Lower leg skin (tissue), 4 donors: ENCODE results near the gene SRSF2. TPM values are rescaled to one million over a fixed set of nuclear protein-coding genes. Genes with fewer than 3 reads are reported as not detected.

Experiments
- DNase-seq, 2 donors: peaks; one replicate each; pipeline ENCODE4 v3.0.0-alpha.2; 2019; ENCODE audit warnings: low spot score in 2 of 2
- H3K4me3 ChIP-seq: fragments of 200-600 bp; sonication (generic); 2 replicates; pipeline ENCODE4 v1.5.1; 2017; ENCODE audit warnings: mild to moderate bottlenecking, low read depth; ENCODE audit not compliant: poor library complexity, severe bottlenecking
- CTCF ChIP-seq, 3 donors: fragments of 450-650 bp; IDR thresholded peaks; one replicate each; pipeline ENCODE4 v1.5.1; 2016; ENCODE audit warnings: antibody characterized with exemption in 3 of 3, mild to moderate bottlenecking in 3 of 3, moderate library complexity in 2 of 3
- POLR2A ChIP-seq, 2 donors: fragments of 450-650 bp; IDR thresholded peaks; one replicate each; pipeline ENCODE4 v1.6.1; 2016 to 2017; ENCODE audit warnings: antibody characterized with exemption in 2 of 2, mild to moderate bottlenecking in 1 of 2, moderate library complexity in 1 of 2
- WGBS, 2 donors: methylation state at CpG; one replicate each; pipeline ENCODE4 v1.1.5; 2018; 5-methylcytosine and 5-hydroxymethylcytosine counted together
- intact Hi-C: fragments of 100-400 bp; cut with DNase I; formaldehyde crosslinking; loops from one replicate; pipeline ENCODE4 v1.15.0; 2023; ENCODE audit warnings: low total_unique reads
- microRNA counts, 2 donors: library from miRNA; unstranded; fragments of <30 nt; microRNA quantifications; one replicate each; lab custom pipeline; 2016
- microRNA-seq, 2 donors: library from miRNA; unstranded; fragments of <30 nt; microRNA quantifications; one replicate each; pipeline ENCODE4, GENCODE V29; 2016; ENCODE audit warnings: borderline replicate concordance in 2 of 2, borderline number of aligned reads in 1 of 2
- total RNA-seq, 4 donors: library from RNA; depleted of rRNA; stranded (reverse); fragments of >200 nt; gene quantifications; one replicate each; pipeline ENCODE4 v1.1.0, GENCODE V29; 2016

The SRSF2 gene
- total RNA-seq, 4 donors from 2014 or later = 179 to 260 (median 189) TPM

DNA sequence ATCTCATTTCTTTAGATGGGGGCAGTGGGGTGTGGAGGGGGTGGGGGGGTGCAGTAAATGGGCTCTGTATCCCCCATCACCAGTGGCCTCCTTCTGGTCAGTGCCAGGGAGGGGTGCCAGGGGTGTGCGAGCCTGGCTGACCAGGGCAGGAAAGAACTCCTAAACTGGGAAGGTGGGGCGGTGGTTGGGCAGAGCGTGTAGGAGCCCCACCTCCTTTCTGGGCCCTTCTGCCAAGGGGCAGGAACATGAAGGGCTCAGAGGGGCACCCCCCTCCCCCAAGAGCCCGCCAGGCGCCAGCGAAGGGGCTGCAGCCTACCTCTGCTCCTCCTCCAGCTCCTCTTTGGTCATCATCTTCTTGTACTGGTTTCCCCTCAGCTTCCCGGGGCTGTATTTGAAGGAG lies 52.4 kb downstream of the SRSF2 start:
- intact Hi-C loops = no loop called here
- 87 to 88% methylated on average over 7 of the region's 7 CpGs for WGBS, 2 donors
- no peak overlapping the region for H3K4me3 ChIP-seq
- TF ChIP-seq POLR2A (IDR thresholded peaks at IDR 0.05) (no peak), CTCF (IDR thresholded peaks at IDR 0.05) (no peak)
- no peak for DNase-seq

MicroRNAs encoded within 50 kb of the gene (microRNA counts, 767-probe panel; counts per million panel counts)
- 0 to 358 counts per million in 2 donors for microRNA hsa-miR-636 (lab: Ali Mortazavi, UCI)

Small RNAs within 50 kb of the gene (microRNA-seq; reads per million reads assigned to microRNA genes)
- 0 to 0.68 reads per million in 2 donors for gene MIR636

Other genes with a start within 250 kb of the SRSF2 start
- 10 to 100 TPM; 53.7 to 76.1 (median 62.6) TPM for gene RHBDF2, start 235.9 kb downstream of the SRSF2 start, total RNA-seq
- 10 to 100 TPM in 3 of 4 donors, 1 to 10 TPM in 1; 9.7 to 14.4 (median 10.7) TPM for gene CYGB, start 199.6 kb downstream of the SRSF2 start, total RNA-seq
- 1 to 10 TPM in 3 of 4 donors, under 1 TPM in 1; 0.42 to 7.5 (median 4.0) TPM for gene PRCD, start 197.3 kb downstream of the SRSF2 start, total RNA-seq
- 100 to 1,000 TPM in 1 of 4 donors, 10 to 100 TPM in 3; 64.8 to 101 (median 76.5) TPM for gene ST6GALNAC2, start 151.5 kb downstream of the SRSF2 start, total RNA-seq
- gene ST6GALNAC1, start 93.6 kb downstream of the SRSF2 start, total RNA-seq = 1 to 10 TPM in 2 of 4 donors, not detected in 2; 2.4 to 5.6 TPM
- gene MXRA7, start 26.4 kb downstream of the SRSF2 start, total RNA-seq = 10 to 100 TPM; 31.6 to 97.4 (median 47.1) TPM
- 10 to 100 TPM; 16.1 to 28.8 (median 21.0) TPM for gene JMJD6, start 10.7 kb downstream of the SRSF2 start, total RNA-seq
- 10 to 100 TPM; 27.4 to 40.9 (median 33.7) TPM for gene METTL23, start 10.5 kb downstream of the SRSF2 start, total RNA-seq
- gene MFSD11, start 788 bp upstream of the SRSF2 start, total RNA-seq = 10 to 100 TPM; 33.4 to 38.4 (median 33.8) TPM
- under 1 TPM in 2 of 4 donors, not detected in 2; 0.19 to 0.47 TPM for gene MGAT5B, start 131.1 kb upstream of the SRSF2 start, total RNA-seq